WTC11 (cell line): Measurements from ENCODE around the gene KDM2B. TPM values are rescaled to one million over a fixed set of nuclear protein-coding genes. Genes with fewer than 3 reads are reported as not detected.

Experiments used
- ATAC-seq: fragments of 200-7000 bp; cut with Tn5 transposase; 2 replicates; pipeline ENCODE4 v1.10.0; 2021; ENCODE audit warnings: mild to moderate bottlenecking, moderate library complexity
- CTCF ChIA-PET: fragments of 300-600 bp; sonication (Branson Sonifier 250); formaldehyde crosslinking; loops from one replicate; lab custom pipeline; 2021; ENCODE audit warnings: antibody characterized with exemption; lab: Charles Lee
- POLR2A ChIA-PET: fragments of 350-600 bp; sonication (Branson Sonifier 250); formaldehyde crosslinking; loops from one replicate; lab custom pipeline; 2021; ENCODE audit warnings: antibody characterized with exemption; lab: Charles Lee
- DNase-seq: peaks from one replicate; pipeline ENCODE4 v3.0.0; 2021; ENCODE audit warnings: low spot score
- H3K27ac Mint-ChIP-seq: 2 replicates; pipeline ENCODE4 v1.8.0; 2021; ENCODE audit warnings: mixed read lengths
- H3K27me3 Mint-ChIP-seq: 2 replicates; pipeline ENCODE4 v1.8.0; 2021; ENCODE audit warnings: low read depth, mild to moderate bottlenecking, moderate library complexity, mixed read lengths
- H3K36me3 Mint-ChIP-seq: 2 replicates; pipeline ENCODE4 v1.8.0; 2021; ENCODE audit warnings: mixed read lengths
- H3K4me1 Mint-ChIP-seq: 2 replicates; pipeline ENCODE4 v1.8.0; 2022; ENCODE audit warnings: mixed read lengths
- H3K4me3 Mint-ChIP-seq: 2 replicates; pipeline ENCODE4 v1.8.0; 2021; ENCODE audit warnings: mild to moderate bottlenecking, moderate library complexity, mixed read lengths
- H3K9me3 Mint-ChIP-seq: 2 replicates; pipeline ENCODE4 v1.8.0; 2021; ENCODE audit warnings: mixed read lengths
- AR ChIP-seq: fragments of 250-450 bp; sonication (Bioruptor Pico); IDR thresholded peaks from 2 replicates; pipeline ENCODE4 v1.9.0; 2021; ENCODE audit warnings: mild to moderate bottlenecking
- ATF1 ChIP-seq: sonication (generic); formaldehyde crosslinking; IDR thresholded peaks from 2 replicates; pipeline ENCODE4 v1.8.1; 2023; ENCODE audit warnings: mild to moderate bottlenecking, moderate library complexity, missing genetic modification reagents
- CREM ChIP-seq: sonication (generic); formaldehyde crosslinking; IDR thresholded peaks from 2 replicates; pipeline ENCODE4 v1.8.1; 2022; ENCODE audit warnings: mild to moderate bottlenecking, missing genetic modification reagents, moderate library complexity
- ELF4 ChIP-seq: sonication (generic); formaldehyde crosslinking; IDR thresholded peaks from 2 replicates; pipeline ENCODE4 v1.8.1; 2022; ENCODE audit warnings: low read depth, mild to moderate bottlenecking, moderate library complexity, missing genetic modification reagents
- GABPB1 ChIP-seq: sonication (generic); formaldehyde crosslinking; IDR thresholded peaks from 2 replicates; pipeline ENCODE4 v1.8.1; 2023; ENCODE audit warnings: mild to moderate bottlenecking, missing genetic modification reagents
- GRHL2 ChIP-seq: fragments of 250-450 bp; sonication (Bioruptor Pico); IDR thresholded peaks from 2 replicates; pipeline ENCODE4 v1.8.0; 2022; ENCODE audit warnings: mild to moderate bottlenecking, moderate library complexity; ENCODE audit not compliant: insufficient replicate concordance, severe bottlenecking
- MXD4 ChIP-seq: fragments of 250-450 bp; sonication (Bioruptor Pico); IDR thresholded peaks from 2 replicates; pipeline ENCODE4 v1.8.0; 2021; ENCODE audit warnings: mild to moderate bottlenecking, moderate library complexity, borderline replicate concordance
- MYBL2 ChIP-seq: sonication (generic); formaldehyde crosslinking; IDR thresholded peaks from 2 replicates; pipeline ENCODE4 v1.8.1; 2023; ENCODE audit warnings: mild to moderate bottlenecking, moderate library complexity, missing genetic modification reagents
- NR2C2 ChIP-seq: sonication (generic); formaldehyde crosslinking; IDR thresholded peaks from 2 replicates; pipeline ENCODE4 v1.8.0; 2022; ENCODE audit warnings: mild to moderate bottlenecking, missing genetic modification reagents
- OVOL2 ChIP-seq: fragments of 250-450 bp; sonication (Bioruptor Pico); IDR thresholded peaks from 2 replicates; pipeline ENCODE4 v1.9.0; 2021; ENCODE audit warnings: mild to moderate bottlenecking, borderline replicate concordance
- USF1 ChIP-seq: sonication (generic); formaldehyde crosslinking; IDR thresholded peaks from 2 replicates; pipeline ENCODE4 v1.8.0; 2022; ENCODE audit warnings: mild to moderate bottlenecking, missing genetic modification reagents
- ZNF317 ChIP-seq: sonication (generic); formaldehyde crosslinking; IDR thresholded peaks from 2 replicates; pipeline ENCODE4 v1.8.1; 2023; ENCODE audit warnings: low read depth, mild to moderate bottlenecking, moderate library complexity, missing genetic modification reagents, borderline replicate concordance
- ZNF416 ChIP-seq: fragments of 250-450 bp; sonication (Bioruptor Pico); IDR thresholded peaks from 2 replicates; pipeline ENCODE4 v1.9.0; 2021; ENCODE audit warnings: mild to moderate bottlenecking, inconsistent platforms
- ZNF671 ChIP-seq: fragments of 250-450 bp; sonication (Bioruptor Pico); IDR thresholded peaks from 2 replicates; pipeline ENCODE4 v1.8.0; 2021; ENCODE audit warnings: mild to moderate bottlenecking
- total RNA-seq: library from RNA; stranded (reverse); gene quantifications from 3 replicates; pipeline ENCODE4 v1.2.3, GENCODE V29; 2021
- TF ChIP-seq, protein P1 (sequence below): sonication (generic); formaldehyde crosslinking; IDR thresholded peaks from 2 replicates; pipeline ENCODE4 v1.8.1; 2022; ENCODE audit warnings: missing genetic modification reagents, borderline replicate concordance
- TF ChIP-seq, protein P2 (sequence below): sonication (generic); formaldehyde crosslinking; conservative IDR thresholded peaks from 2 replicates; pipeline ENCODE4 v1.8.1; 2023; ENCODE audit warnings: mild to moderate bottlenecking, low read depth, missing genetic modification reagents, moderate library complexity
- TF ChIP-seq, protein P3 (sequence below): fragments of 200-600 bp; IDR thresholded peaks from 2 replicates; pipeline ENCODE4 v1.8.0; 2022; ENCODE audit warnings: antibody characterized with exemption
- TF ChIP-seq, protein P4 (sequence below): sonication (generic); formaldehyde crosslinking; IDR thresholded peaks from 2 replicates; pipeline ENCODE4 v1.8.1; 2022; ENCODE audit warnings: mild to moderate bottlenecking, moderate library complexity, missing genetic modification reagents

The KDM2B gene
- total RNA-seq, 1 experiment from 2014 or later = 147 TPM

GRCh38 chr12:121595520-121595919, 14.7 kb upstream of the KDM2B start:
- Mint-ChIP-seq H3K4me3 (no peak overlapping the region), H3K36me3 (peaks cover 18% of the 10 kb centered on the region), H3K4me1 (peaks cover 22% of the 10 kb centered on the region), H3K27me3 (no peaks in the 10 kb centered on the region), H3K9me3 (no peaks in the 10 kb centered on the region), H3K27ac (peak overlapping the region; percentile 33; the same call in 1 of the 2 replicates)
- no peak for DNase-seq
- no peak for TF ChIP-seq ZNF671 (CRISPR knock-in tag)
- ChIA-PET CTCF (interaction anchor here (1.2 to 1.6 kb wide), 2 partner anchors 43 to 73 kb away, joined by 3 to 5 read pairs; partner anchors contain the start of gene MORN3), POLR2A (no interaction called here)
- no peak for ATAC-seq

- H3K9me3 Mint-ChIP-seq = no peaks in the 10 kb centered on the region
- DNase-seq (no peak), ATAC-seq (no peak)
- H3K27me3 Mint-ChIP-seq = no peaks in the 10 kb centered on the region
- H3K27ac Mint-ChIP-seq = peak overlapping the region; percentile 27
- ChIA-PET CTCF (interaction anchor here (0.9 kb wide), 1 partner anchor 12 kb away, joined by 7 read pairs; no protein-coding TSS in a partner anchor), POLR2A (no interaction called here)
- peaks cover 14% of the 10 kb centered on the region for H3K36me3 Mint-ChIP-seq
- H3K4me3 Mint-ChIP-seq = no peak overlapping the region
- TF ChIP-seq, protein P1, sequence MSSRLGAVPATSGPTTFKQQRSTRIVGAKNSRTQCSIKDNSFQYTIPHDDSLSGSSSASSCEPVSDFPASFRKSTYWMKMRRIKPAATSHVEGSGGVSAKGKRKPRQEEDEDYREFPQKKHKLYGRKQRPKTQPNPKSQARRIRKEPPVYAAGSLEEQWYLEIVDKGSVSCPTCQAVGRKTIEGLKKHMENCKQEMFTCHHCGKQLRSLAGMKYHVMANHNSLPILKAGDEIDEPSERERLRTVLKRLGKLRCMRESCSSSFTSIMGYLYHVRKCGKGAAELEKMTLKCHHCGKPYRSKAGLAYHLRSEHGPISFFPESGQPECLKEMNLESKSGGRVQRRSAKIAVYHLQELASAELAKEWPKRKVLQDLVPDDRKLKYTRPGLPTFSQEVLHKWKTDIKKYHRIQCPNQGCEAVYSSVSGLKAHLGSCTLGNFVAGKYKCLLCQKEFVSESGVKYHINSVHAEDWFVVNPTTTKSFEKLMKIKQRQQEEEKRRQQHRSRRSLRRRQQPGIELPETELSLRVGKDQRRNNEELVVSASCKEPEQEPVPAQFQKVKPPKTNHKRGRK (CRISPR knock-in tag) = no peak
- TF ChIP-seq CREM (CRISPR knock-in tag) (no peak), MXD4 (no peak), ATF1 (CRISPR knock-in tag) (no peak), ZNF317 (no peak), GRHL2 (CRISPR knock-in tag) (no peak), GABPB1 (no peak), USF1 (CRISPR knock-in tag) (no peak), AR (no peak), ELF4 (no peak), NR2C2 (CRISPR knock-in tag) (no peak), ZNF416 (CRISPR knock-in tag) (no peak), OVOL2 (CRISPR knock-in tag) (no peak), MYBL2 (CRISPR knock-in tag) (no peak)
- TF ChIP-seq, protein P2, sequence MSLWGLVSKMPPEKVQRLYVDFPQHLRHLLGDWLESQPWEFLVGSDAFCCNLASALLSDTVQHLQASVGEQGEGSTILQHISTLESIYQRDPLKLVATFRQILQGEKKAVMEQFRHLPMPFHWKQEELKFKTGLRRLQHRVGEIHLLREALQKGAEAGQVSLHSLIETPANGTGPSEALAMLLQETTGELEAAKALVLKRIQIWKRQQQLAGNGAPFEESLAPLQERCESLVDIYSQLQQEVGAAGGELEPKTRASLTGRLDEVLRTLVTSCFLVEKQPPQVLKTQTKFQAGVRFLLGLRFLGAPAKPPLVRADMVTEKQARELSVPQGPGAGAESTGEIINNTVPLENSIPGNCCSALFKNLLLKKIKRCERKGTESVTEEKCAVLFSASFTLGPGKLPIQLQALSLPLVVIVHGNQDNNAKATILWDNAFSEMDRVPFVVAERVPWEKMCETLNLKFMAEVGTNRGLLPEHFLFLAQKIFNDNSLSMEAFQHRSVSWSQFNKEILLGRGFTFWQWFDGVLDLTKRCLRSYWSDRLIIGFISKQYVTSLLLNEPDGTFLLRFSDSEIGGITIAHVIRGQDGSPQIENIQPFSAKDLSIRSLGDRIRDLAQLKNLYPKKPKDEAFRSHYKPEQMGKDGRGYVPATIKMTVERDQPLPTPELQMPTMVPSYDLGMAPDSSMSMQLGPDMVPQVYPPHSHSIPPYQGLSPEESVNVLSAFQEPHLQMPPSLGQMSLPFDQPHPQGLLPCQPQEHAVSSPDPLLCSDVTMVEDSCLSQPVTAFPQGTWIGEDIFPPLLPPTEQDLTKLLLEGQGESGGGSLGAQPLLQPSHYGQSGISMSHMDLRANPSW (CRISPR knock-in tag) = no peak
- TF ChIP-seq, protein P3, sequence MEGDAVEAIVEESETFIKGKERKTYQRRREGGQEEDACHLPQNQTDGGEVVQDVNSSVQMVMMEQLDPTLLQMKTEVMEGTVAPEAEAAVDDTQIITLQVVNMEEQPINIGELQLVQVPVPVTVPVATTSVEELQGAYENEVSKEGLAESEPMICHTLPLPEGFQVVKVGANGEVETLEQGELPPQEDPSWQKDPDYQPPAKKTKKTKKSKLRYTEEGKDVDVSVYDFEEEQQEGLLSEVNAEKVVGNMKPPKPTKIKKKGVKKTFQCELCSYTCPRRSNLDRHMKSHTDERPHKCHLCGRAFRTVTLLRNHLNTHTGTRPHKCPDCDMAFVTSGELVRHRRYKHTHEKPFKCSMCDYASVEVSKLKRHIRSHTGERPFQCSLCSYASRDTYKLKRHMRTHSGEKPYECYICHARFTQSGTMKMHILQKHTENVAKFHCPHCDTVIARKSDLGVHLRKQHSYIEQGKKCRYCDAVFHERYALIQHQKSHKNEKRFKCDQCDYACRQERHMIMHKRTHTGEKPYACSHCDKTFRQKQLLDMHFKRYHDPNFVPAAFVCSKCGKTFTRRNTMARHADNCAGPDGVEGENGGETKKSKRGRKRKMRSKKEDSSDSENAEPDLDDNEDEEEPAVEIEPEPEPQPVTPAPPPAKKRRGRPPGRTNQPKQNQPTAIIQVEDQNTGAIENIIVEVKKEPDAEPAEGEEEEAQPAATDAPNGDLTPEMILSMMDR = no peak
- TF ChIP-seq, protein P4, sequence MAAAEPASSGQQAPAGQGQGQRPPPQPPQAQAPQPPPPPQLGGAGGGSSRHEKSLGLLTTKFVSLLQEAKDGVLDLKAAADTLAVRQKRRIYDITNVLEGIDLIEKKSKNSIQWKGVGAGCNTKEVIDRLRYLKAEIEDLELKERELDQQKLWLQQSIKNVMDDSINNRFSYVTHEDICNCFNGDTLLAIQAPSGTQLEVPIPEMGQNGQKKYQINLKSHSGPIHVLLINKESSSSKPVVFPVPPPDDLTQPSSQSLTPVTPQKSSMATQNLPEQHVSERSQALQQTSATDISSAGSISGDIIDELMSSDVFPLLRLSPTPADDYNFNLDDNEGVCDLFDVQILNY (CRISPR knock-in tag) = no peak
- TF ChIP-seq, all 79 proteins: peak for 0
- peaks cover 26% of the 10 kb centered on the region for H3K4me1 Mint-ChIP-seq
Observed at GRCh38 chr12:121592320-121592719, 11.5 kb upstream of the KDM2B start.
